Dermis blood vessel endothelial cell (primary cell): ENCODE results near the gene RERG. TPM values are rescaled to one million over a fixed set of nuclear protein-coding genes. Genes with fewer than 3 reads are reported as not detected.

Experiments
- DNase-seq: peaks from one replicate; pipeline ENCODE4 v3.0.0; 2010
- total RNA-seq: library from RNA; depleted of rRNA; stranded (reverse); fragments of >200 nt; gene quantifications from 2 replicates; pipeline ENCODE4 v1.2.3, GENCODE V29; 2014

RERG gene
- total RNA-seq, 1 donor from 2014 or later, result under 0.01 TPM

GRCh38 chr12:15184484-15184883, 36.7 kb downstream of the RERG start:
- DNase-seq, result no peak

DNA sequence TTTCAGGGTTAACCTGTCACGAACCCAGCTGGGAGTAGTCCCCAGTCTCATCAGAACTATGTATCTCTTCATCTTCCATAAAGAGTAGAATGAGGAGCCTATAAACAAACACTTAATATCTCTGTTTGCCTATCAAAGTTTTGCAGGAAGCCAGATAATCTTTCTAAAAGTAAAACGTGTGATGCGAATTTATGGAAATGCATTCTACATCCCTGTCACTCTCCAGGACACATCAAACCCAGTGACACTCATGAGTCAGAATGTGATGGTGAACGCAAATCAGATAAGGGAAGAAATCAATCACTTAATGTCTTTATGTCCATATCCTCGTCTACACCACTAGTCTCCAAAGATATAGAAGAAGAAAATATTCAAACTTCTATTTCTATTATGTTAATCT, 37.4 kb downstream of the RERG start:
- DNase-seq, result no peak

- DNase-seq, result no peak
These were observed 40.1 kb downstream of the RERG start for GRCh38 chr12:15181017-15181683.

GRCh38 chr12:15180325-15180724, 40.9 kb downstream of the RERG start:
- DNase-seq, result no peak

- no peak for DNase-seq
These were observed 41.5 kb downstream of the RERG start for GRCh38 chr12:15179672-15180071.

- DNase-seq, result no peak
These were observed 48.1 kb downstream of the RERG start for GRCh38 chr12:15173142-15173541.

DNA sequence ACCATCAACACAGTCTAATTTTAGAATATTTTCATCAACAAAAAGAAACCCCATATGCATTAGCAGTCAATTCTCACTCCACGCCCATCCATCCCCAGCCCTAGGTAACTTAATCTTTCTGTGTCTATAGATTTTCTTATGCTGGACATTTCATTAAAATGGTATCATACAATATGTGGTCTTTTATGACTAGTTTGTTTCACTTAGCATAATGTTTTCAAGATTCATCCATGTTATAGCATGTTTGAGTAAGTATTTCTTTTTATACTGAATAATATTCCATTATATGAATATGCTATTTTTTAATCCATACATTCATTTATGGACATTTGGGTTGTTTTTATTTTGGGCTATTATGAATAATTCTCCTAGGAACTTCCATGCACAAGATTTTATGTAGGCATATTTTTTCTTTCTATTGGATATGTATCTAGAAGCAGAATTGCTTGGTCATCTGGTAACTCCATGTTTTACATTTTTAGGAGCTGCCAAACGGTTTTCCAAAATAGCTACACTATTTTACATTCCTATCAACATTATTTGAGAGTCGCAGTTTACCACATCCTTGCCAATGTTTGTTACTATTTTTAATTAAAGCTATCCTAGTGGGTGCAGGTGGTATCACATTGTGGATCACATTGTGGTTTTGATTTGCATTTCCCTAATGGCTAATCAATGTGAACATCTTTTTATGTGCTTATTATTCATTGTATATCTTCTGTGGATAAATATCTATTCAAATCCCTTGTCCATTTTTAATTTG, 49.0 kb downstream of the RERG start:
- DNase-seq, result no peak

GRCh38 chr12:15171012-15171655, 50.1 kb downstream of the RERG start:
- no peak for DNase-seq

DNA sequence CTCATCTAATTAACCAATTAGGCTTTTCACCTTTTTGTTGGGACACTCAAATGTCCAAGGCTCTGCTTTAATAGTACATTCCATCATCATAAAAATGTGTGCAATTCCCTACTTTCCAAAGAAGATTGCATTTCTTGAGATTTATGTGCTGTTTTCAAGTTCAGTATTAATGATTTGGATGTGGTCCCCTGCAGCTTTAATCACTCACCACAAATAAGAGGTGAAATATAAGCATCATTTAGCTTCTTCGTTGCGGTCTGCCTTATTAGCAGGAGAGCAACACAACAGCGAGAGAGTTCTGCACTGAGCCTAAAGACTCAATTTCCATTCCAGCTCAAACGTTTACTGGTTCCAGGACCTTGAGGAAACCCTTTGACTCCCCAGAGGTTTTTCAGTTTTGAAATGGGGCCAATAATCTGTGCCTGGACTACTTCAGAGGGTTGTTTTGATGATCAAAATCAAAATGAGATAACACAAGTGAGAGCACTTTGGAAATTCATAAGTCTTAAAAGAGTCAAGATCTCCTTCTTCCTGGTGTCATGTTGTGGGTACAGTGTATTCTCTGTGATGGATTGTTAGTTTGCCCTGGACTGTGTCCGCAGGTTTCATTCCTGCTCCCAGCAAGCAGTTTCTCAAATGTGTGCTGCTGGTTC, 53.1 kb downstream of the RERG start:
- DNase-seq, result no peak

GRCh38 chr12:15165012-15165659, 56.1 kb downstream of the RERG start:
- DNase-seq, result no peak

DNA sequence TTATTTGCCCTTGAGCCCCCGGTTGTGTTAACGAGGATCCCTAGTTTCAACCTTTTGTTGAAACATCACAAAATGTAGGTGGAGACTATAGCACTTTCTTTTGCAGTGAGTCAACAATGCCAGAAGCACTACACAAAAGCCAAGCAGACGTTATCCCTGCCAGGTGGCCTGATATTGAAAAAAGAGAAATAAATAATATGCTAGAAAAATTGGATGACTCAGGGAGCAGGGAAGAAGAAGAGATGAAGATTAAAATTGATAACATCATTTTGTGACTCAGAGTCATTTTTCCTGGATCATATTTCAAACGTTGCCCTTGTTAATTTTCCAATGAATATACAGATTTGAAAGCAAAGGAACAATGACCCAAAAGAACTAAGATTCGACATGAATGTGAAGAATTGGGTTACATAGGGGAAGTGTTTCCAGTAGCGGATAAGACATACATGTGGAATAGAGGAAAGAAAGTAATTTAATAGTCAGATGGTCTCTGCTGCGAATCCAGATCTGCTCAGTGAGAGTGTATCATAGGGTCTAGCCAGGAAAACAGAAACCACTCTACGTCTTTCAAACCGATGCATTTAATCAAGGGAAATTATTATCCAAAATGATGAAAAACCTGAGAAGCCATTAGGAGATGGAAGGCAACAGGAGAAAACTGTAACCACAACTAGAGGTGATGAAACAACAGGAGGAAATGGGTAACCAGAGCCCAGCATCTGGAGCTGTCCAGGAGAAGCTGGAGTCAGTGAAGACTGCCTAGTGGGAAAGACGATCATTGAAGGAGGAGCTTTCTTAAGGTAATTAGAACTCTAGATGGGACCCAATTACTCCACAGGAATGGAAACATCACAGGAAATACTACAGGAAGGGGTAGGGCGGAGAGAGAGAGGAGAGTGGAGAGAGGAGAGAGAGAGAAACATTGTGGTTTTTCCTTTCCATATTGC, 57.9 kb downstream of the RERG start:
- no peak for DNase-seq

DNA sequence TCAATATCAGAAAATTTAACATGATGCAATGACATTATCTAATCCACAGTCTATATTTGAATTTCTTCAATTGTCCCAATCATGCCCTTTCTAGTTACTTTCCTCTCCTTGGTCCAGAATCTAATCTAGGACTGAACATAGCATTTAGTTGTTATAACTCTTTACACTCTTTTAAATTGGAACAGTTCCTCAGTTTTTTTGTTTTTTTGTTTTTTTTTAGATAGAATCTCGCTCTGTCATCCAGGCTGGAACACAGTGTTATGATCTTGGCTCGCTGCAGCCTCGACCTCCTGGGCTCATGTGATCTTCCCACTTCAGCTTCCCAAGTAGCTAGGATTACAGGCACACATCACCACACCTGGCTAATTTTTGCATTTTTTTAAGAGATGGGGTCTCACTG, 63.1 kb downstream of the RERG start:
- no peak for DNase-seq

DNA sequence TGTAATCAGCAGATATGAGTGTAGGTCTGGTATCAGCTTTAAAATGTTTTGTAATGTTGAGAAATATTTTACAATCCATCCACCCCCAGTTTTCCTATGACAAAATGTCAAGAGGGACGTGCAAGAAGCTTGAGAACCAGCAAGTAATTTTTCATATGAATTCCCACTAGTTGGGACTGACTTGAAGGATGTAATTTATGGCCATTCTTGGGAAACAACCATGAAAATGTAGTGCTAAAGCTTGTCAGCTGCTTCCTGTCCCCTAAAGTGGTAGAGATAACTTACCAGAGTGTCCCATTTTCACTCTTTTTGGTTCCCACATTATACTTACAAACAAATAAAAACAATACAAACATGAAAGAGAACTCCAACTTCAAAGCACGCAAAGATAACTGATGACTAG, 63.9 kb downstream of the RERG start:
- DNase-seq, result no peak

GRCh38 chr12:15155271-15155670, 65.9 kb downstream of the RERG start:
- no peak for DNase-seq

DNA sequence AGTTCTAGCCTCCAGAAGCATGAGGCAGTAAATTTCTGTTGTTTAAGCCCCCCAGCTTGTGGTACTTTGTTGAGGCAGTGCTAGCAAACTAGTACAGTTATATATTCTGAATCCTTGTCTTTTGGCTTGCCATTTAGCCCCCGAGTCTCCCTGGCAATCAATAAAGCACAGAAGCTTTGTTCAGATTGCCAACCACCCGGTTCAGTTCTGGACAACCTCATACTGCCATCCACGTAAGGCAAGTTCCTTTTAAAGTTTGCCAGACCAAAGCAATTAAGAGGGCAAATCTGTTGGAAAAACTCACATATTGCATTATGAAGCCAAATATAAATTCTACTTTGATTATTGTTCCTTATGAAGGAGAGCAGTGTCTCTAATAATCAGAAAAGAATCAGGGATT, 67.1 kb downstream of the RERG start:
- no peak for DNase-seq

DNA sequence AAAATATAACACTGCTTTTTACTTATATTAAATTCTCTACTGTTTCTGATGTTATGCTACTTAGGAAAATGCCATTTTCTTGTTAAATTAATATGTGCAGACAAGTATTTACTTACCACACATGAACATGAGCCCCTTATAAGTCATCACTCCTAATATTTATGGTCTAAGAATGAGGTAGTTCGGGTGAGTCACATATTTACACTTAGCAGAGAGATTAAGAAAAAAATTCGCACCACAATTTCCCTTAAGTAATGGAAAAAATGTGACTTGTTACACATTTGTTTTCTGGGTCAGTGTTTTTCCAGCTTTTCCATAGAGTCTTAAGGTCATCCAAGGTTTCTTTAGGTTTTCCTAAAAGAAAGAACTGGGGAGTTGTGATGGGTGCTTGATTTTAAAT, 68.3 kb downstream of the RERG start:
- peak; percentile 25 for DNase-seq

DNA sequence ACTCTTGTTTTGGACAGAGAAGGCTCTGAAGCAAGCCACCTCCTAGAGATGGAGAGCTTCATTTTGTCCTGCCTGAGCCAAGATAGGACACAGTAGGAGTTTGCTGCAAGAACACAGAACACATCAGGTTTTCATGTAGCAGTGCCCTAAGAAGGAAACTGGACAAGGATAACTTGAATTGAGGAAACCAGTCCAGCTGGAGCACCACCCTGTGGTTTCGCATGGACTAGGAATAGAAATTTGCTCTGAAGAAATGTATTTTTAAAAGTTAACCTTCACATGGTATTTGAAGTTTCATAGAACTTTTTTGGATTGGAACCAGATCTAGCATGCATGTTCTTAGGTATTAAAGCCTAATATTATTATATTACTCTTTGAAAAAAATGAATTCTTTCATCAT, 68.8 kb downstream of the RERG start:
- DNase-seq, result peak; percentile 12

GRCh38 chr12:15151161-15152091, 69.8 kb downstream of the RERG start:
- peak; percentile 32 for DNase-seq

- no peak for DNase-seq
These were observed 74.6 kb downstream of the RERG start for GRCh38 chr12:15146585-15146984.

DNA sequence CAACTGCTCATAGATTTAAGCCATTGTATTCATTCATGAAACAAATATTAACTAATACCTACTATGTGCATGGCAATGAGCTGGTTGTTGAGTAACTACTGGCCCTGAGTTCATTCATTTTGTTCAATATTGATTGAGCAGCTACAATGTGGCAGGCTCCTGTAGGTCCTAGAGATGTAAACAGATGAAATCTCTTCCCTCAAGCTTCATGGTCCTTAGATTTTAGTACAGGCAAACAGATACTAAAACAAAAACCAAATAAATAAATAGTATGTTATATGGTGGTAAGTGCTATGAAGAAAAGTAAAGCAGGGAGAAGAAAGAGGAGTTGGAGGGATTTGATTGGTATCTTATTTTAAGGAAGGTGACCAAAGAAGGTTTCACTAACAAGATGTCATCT, 77.8 kb downstream of the RERG start:
- DNase-seq, result no peak

DNA sequence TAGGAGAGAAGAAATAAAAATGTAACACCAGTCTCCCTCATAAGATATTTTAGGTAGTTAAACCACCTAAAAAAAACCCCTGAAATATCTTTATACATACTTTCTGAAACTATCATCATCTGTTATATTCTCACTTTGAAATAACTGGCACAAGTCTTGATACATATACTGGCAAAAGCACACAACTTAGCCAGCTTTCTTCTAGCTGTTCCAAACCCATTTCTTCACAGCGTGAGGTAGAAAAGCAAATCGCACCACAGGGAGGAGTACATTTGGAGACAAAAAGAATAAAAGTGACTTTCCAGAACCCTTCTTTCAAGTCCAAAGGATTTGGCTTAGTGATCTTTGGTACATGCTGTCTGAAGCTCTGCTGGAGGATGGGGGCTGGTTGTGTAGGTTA, 78.5 kb downstream of the RERG start:
- no peak for DNase-seq
